ENCODE data around the gene EXD2. TPM values are rescaled to one million over a fixed set of nuclear protein-coding genes. Genes with fewer than 3 reads are reported as not detected.

The EXD2 gene
- total RNA-seq, 5 donors from 2014 or later (not counting 1 experiment from before 2014, with no cell fraction given): 8.6 to 12.1 (median 10.8) TPM

- no peaks in the 10 kb centered on the region for H3K36me3 Mint-ChIP-seq
- Histone ChIP-seq H3K9me3 (no peaks in the 10 kb centered on the region), H3K4me1 (ENCODE audit: control insufficient read depth in 1 of 2, extremely low read depth in 1 of 2, insufficient read depth in 2 of 2, low read length in 2 of 2) (no peaks in the 10 kb centered on the region), H3K36me3 (ENCODE audit: control insufficient read depth in 2 of 2, extremely low read depth in 1 of 2, insufficient read depth in 1 of 2, low read length in 1 of 2) (no peaks in the 10 kb centered on the region), H3K27ac (ENCODE audit: low read length) (no peak overlapping the region), H3K27me3 (replicated peaks in 1 of 2; ENCODE audit: control insufficient read depth in 2 of 2, extremely low read depth in 1 of 2, insufficient read depth in 2 of 2, low read length in 1 of 2) (peaks cover 0 to 6% of the 10 kb centered on the region in 2 experiments), H3K4me3 (ENCODE audit: control insufficient read depth in 1 of 2, extremely low read depth in 1 of 2, low read length in 1 of 2) (no peak overlapping the region)
- ATAC-seq (replicated peaks in 1 of 4): no peak
- H3K27ac Mint-ChIP-seq: no peak overlapping the region
- H3K4me1 Mint-ChIP-seq: no peaks in the 10 kb centered on the region
- H3K9me3 Mint-ChIP-seq: no peaks in the 10 kb centered on the region
- no peak for DNase-seq
- no peak overlapping the region for H3K4me3 Mint-ChIP-seq
- peaks cover 4 to 6% of the 10 kb centered on the region in 2 donors for H3K27me3 Mint-ChIP-seq
- 100% methylated on average over 1 of the region's 4 CpGs for WGBS (ENCODE audit: insufficient coverage)
- POLR2A ChIA-PET: interaction anchor here in 1 of 2 donors (0.5 kb wide), 1 partner anchor 16 kb away, joined by 4 read pairs; no protein-coding TSS in a partner anchor
- CTCF ChIA-PET: no interaction called here
Observed at GRCh38 chr14:69183735-69184134, 7.6 kb upstream of the EXD2 start.

DNA sequence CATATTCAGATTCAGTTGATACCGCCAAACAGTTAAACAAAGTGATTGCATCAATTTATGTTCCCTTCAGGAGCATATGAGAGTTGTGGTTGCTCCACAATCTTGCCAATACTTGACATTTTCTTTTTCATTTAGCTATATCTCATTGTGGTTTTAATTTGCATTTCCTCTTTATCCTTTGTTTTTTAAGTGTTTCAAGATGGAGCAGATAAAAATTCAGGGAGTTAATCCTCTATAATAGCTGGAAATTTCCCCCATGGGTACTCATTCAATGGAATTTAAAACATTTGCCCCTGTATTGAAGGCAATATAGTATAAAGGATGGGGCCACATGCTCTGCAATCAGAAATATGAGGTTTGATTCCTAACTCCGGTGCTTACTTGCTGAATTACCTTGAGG, 1.1 kb upstream of the EXD2 start:
- H3K27me3 Mint-ChIP-seq: peaks cover 0 to 4% of the 10 kb centered on the region in 2 donors
- no peak overlapping the region for H3K27ac Mint-ChIP-seq
- Histone ChIP-seq H3K9me3 (no peaks in the 10 kb centered on the region), H3K27me3 (replicated peaks in 1 of 2; ENCODE audit: control insufficient read depth in 2 of 2, extremely low read depth in 1 of 2, insufficient read depth in 2 of 2, low read length in 1 of 2) (peaks cover 0 to 4% of the 10 kb centered on the region in 2 experiments), H3K4me3 (ENCODE audit: control insufficient read depth in 1 of 2, extremely low read depth in 1 of 2, low read length in 1 of 2) (no peak overlapping the region), H3K27ac (ENCODE audit: low read length) (no peak overlapping the region), H3K36me3 (ENCODE audit: control insufficient read depth in 2 of 2, extremely low read depth in 1 of 2, insufficient read depth in 1 of 2, low read length in 1 of 2) (no peaks in the 10 kb centered on the region), H3K4me1 (ENCODE audit: control insufficient read depth in 1 of 2, extremely low read depth in 1 of 2, insufficient read depth in 2 of 2, low read length in 2 of 2) (peaks cover 10 to 11% of the 10 kb centered on the region in 2 experiments)
- no peak for DNase-seq
- no peaks in the 10 kb centered on the region for H3K36me3 Mint-ChIP-seq
- H3K9me3 Mint-ChIP-seq: no peaks in the 10 kb centered on the region
- CTCF ChIA-PET: interaction anchor here (0.9 to 1.0 kb wide), 2 partner anchors 60 to 61 kb away, joined by 3 to 4 read pairs; no protein-coding TSS in a partner anchor
- ATAC-seq (replicated peaks in 1 of 4): no peak
- POLR2A ChIA-PET: no interaction called here
- peaks cover 22 to 27% (median 23%) of the 10 kb centered on the region in 3 donors for H3K4me1 Mint-ChIP-seq
- WGBS (ENCODE audit: insufficient coverage): no CpG with 5 or more reads among the region's 2 CpGs
- H3K4me3 Mint-ChIP-seq: peak overlapping the region; percentile 92 to 94 (median 93)

- no peak overlapping the region for H3K4me3 ChIP-seq (ENCODE audit: control insufficient read depth in 1 of 2, extremely low read depth in 1 of 2, low read length in 1 of 2)
- peaks cover 0 to 2% of the 10 kb centered on the region in 2 experiments for H3K27me3 ChIP-seq (replicated peaks in 1 of 2; ENCODE audit: control insufficient read depth in 2 of 2, extremely low read depth in 1 of 2, insufficient read depth in 2 of 2, low read length in 1 of 2)
- H3K36me3 Mint-ChIP-seq: no peaks in the 10 kb centered on the region
- H3K36me3 ChIP-seq (ENCODE audit: control insufficient read depth in 2 of 2, extremely low read depth in 1 of 2, insufficient read depth in 1 of 2, low read length in 1 of 2): peaks cover 0 to 4% of the 10 kb centered on the region in 2 donors
- ChIA-PET CTCF (interaction anchor here in 1 of 2 donors (0.7 kb wide), 1 partner anchor 61 kb away, joined by 3 read pairs; no protein-coding TSS in a partner anchor), POLR2A (no interaction called here)
- no peaks in the 10 kb centered on the region for H3K27me3 Mint-ChIP-seq
- 83% methylated on average over 1 of the region's 5 CpGs for whole genome bisulfite sequencing (ENCODE audit: insufficient coverage)
- peaks cover 10 to 11% of the 10 kb centered on the region in 2 experiments for H3K4me1 ChIP-seq (ENCODE audit: control insufficient read depth in 1 of 2, extremely low read depth in 1 of 2, insufficient read depth in 2 of 2, low read length in 2 of 2)
- peak overlapping the region in 1 of 2 donors; percentile 79 for H3K27ac Mint-ChIP-seq
- H3K4me1 Mint-ChIP-seq: peaks cover 22 to 27% (median 23%) of the 10 kb centered on the region in 3 donors
- DNase-seq (peak in 1 of 35 experiments; percentile 18), ATAC-seq (replicated peaks in 1 of 4) (no peak)
- no peak overlapping the region for H3K27ac ChIP-seq (ENCODE audit: low read length)
- no peaks in the 10 kb centered on the region for H3K9me3 ChIP-seq
- H3K9me3 Mint-ChIP-seq: no peaks in the 10 kb centered on the region
- H3K4me3 Mint-ChIP-seq: peak overlapping the region; percentile 17 to 94 (median 29)
Observed at GRCh38 chr14:69193721-69194120, 2.4 kb downstream of the EXD2 start.

DNA sequence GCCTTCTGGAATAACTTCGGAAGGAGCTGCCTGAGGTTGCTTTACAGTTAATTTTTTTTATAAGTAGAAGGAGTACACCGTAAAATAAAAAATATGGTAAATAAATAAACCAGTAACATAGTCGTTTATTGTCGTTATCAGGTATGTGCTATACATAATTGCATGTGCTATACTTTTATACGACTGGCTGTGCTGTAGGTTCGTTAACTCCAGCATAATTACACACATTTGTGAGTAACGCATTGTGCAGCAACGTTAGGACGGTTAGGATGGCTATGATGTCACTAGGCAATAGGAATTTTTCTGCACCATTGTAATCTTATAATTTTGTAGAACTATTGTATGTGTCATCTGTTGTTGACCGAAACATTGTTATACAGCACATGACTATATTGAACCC, 8.5 kb downstream of the EXD2 start:
- H3K27me3 ChIP-seq (replicated peaks in 1 of 2; ENCODE audit: control insufficient read depth in 2 of 2, extremely low read depth in 1 of 2, insufficient read depth in 2 of 2, low read length in 1 of 2): no peaks in the 10 kb centered on the region
- no CpG with 5 or more reads among the region's 10 CpGs for WGBS (ENCODE audit: insufficient coverage)
- H3K4me3 Mint-ChIP-seq: no peak overlapping the region
- no peak overlapping the region for H3K27ac Mint-ChIP-seq
- no peak for DNase-seq
- H3K36me3 Mint-ChIP-seq: no peaks in the 10 kb centered on the region
- ATAC-seq (replicated peaks in 1 of 4): no peak
- H3K4me3 ChIP-seq (ENCODE audit: control insufficient read depth in 1 of 2, extremely low read depth in 1 of 2, low read length in 1 of 2): no peak overlapping the region
- ChIA-PET POLR2A (interaction anchor here in 1 of 2 donors (0.6 kb wide), 1 partner anchor 16 kb away, joined by 4 read pairs; no protein-coding TSS in a partner anchor), CTCF (no interaction called here)
- H3K36me3 ChIP-seq (ENCODE audit: control insufficient read depth in 2 of 2, extremely low read depth in 1 of 2, insufficient read depth in 1 of 2, low read length in 1 of 2): peaks cover 0 to 4% of the 10 kb centered on the region in 2 donors
- no peak overlapping the region for H3K27ac ChIP-seq (ENCODE audit: low read length)
- H3K9me3 Mint-ChIP-seq: no peaks in the 10 kb centered on the region
- H3K4me1 ChIP-seq (ENCODE audit: control insufficient read depth in 1 of 2, extremely low read depth in 1 of 2, insufficient read depth in 2 of 2, low read length in 2 of 2): no peaks in the 10 kb centered on the region
- no peaks in the 10 kb centered on the region for H3K9me3 ChIP-seq
- H3K27me3 Mint-ChIP-seq: no peaks in the 10 kb centered on the region
- no peaks in the 10 kb centered on the region for H3K4me1 Mint-ChIP-seq

DNA sequence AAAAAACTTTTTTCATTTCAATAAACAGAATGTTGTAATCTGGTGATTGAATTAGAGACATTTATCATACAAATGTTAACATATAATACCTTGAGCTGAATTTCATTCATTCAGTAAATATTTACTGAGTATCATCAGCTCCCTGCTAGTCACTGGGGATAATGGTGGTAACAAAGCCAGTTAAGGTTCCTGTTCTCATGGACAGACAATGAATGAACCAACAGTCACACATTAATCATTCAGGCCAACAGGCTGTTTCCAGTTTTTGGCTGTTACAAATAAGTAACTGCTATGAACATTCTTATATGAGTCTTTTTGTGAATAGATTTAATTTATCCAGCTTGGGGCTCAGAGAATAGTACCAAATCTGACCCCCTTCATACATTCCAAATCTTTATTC, 13.5 kb downstream of the EXD2 start:
- Histone ChIP-seq H3K9me3 (no peaks in the 10 kb centered on the region), H3K4me1 (ENCODE audit: control insufficient read depth in 1 of 2, extremely low read depth in 1 of 2, insufficient read depth in 2 of 2, low read length in 2 of 2) (no peaks in the 10 kb centered on the region), H3K36me3 (ENCODE audit: control insufficient read depth in 2 of 2, extremely low read depth in 1 of 2, insufficient read depth in 1 of 2, low read length in 1 of 2) (no peaks in the 10 kb centered on the region), H3K27me3 (replicated peaks in 1 of 2; ENCODE audit: control insufficient read depth in 2 of 2, extremely low read depth in 1 of 2, insufficient read depth in 2 of 2, low read length in 1 of 2) (no peaks in the 10 kb centered on the region), H3K27ac (ENCODE audit: low read length) (no peak overlapping the region), H3K4me3 (ENCODE audit: control insufficient read depth in 1 of 2, extremely low read depth in 1 of 2, low read length in 1 of 2) (no peak overlapping the region)
- DNase-seq (no peak), ATAC-seq (replicated peaks in 1 of 4) (no peak)
- POLR2A ChIA-PET: no interaction called here
- Mint-ChIP-seq H3K36me3 (peaks cover 11% of the 10 kb centered on the region), H3K27me3 (no peaks in the 10 kb centered on the region), H3K4me3 (no peak overlapping the region), H3K4me1 (peaks cover 0 to 2% (median 0%) of the 10 kb centered on the region in 3 donors), H3K9me3 (no peaks in the 10 kb centered on the region), H3K27ac (no peak overlapping the region)
- CTCF ChIA-PET: no interaction called here

DNA sequence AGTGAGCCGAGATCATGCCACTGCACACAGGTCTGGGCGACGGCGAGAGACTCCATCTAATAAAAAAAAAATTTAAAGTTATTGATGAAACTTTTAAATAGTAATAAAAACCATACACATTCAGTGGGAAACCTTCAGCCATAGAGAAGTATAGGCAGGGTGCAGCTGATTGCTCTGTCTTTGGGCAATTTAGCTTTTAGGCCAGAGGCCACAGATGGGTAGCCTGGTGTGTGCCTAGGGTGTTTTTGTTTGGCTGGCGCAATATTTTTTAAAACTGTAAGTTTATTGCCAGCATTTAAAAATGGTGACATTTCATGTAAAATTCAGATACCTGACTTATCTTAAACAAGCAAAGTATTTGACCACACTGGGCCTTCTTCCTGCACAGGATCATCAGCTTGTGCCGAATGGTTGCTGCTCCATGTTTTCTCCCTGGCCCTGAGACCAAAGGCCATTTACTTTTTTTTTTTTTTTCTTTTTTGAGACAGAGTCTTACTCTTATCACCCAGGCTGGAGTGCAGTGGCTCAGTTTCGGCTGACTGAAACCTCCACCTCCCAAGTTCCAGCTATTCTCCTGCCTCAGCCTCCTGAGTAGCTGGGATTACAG, 16.2 kb downstream of the EXD2 start:
- Mint-ChIP-seq H3K9me3 (no peaks in the 10 kb centered on the region), H3K36me3 (peaks cover 19% of the 10 kb centered on the region), H3K27me3 (no peaks in the 10 kb centered on the region), H3K27ac (no peak overlapping the region), H3K4me1 (peaks cover 0 to 2% (median 0%) of the 10 kb centered on the region in 3 donors), H3K4me3 (no peak overlapping the region)
- no peaks in the 10 kb centered on the region for H3K9me3 ChIP-seq
- no peak overlapping the region for H3K27ac ChIP-seq (ENCODE audit: low read length)
- no peak overlapping the region for H3K4me3 ChIP-seq (ENCODE audit: control insufficient read depth in 1 of 2, extremely low read depth in 1 of 2, low read length in 1 of 2)
- WGBS (ENCODE audit: insufficient coverage): 100% methylated on average over 1 of the region's 7 CpGs
- no peaks in the 10 kb centered on the region for H3K27me3 ChIP-seq (replicated peaks in 1 of 2; ENCODE audit: control insufficient read depth in 2 of 2, extremely low read depth in 1 of 2, insufficient read depth in 2 of 2, low read length in 1 of 2)
- ATAC-seq (replicated peaks in 1 of 4) (no peak), DNase-seq (no peak)
- no peaks in the 10 kb centered on the region for H3K36me3 ChIP-seq (ENCODE audit: control insufficient read depth in 2 of 2, extremely low read depth in 1 of 2, insufficient read depth in 1 of 2, low read length in 1 of 2)
- H3K4me1 ChIP-seq (ENCODE audit: control insufficient read depth in 1 of 2, extremely low read depth in 1 of 2, insufficient read depth in 2 of 2, low read length in 2 of 2): no peaks in the 10 kb centered on the region
- ChIA-PET CTCF (no interaction called here), POLR2A (no interaction called here)
